ENCODE measurements around the gene TNFRSF6B.
"Not testable (repeated sequence)": the region's sequence is repeated elsewhere in the genome, so short reads cannot be mapped to it uniquely, and the experiment has no call there.

Gene TNFRSF6B

GRCh38 chr20:63664143-63664851 lies 32.2 kb upstream of the TNFRSF6B start:
- H3K9me3 ChIP-seq (ENCODE audit: insufficient read depth, low read depth, low read length), result no peaks in the 10 kb centered on the region
- no peak overlapping the region for H3K4me3 ChIP-seq (ENCODE audit: low read length)
- no peak overlapping the region; the same call in 1 of the 2 replicates for H3K27ac ChIP-seq (ENCODE audit: low read depth, low read length)
- H3K9ac ChIP-seq (ENCODE audit: low read depth, low read length), result no peak overlapping the region
- H3K36me3 ChIP-seq (ENCODE audit: insufficient read depth, low read length), result peaks cover 74% of the 10 kb centered on the region
- no peaks in the 10 kb centered on the region for H3K27me3 ChIP-seq (ENCODE audit: insufficient read depth, low read length)
- 92% methylated on average over 22 of the region's 22 CpGs for WGBS
- H3K4me1 ChIP-seq (ENCODE audit: insufficient read depth, low read length), result no peaks in the 10 kb centered on the region

DNA sequence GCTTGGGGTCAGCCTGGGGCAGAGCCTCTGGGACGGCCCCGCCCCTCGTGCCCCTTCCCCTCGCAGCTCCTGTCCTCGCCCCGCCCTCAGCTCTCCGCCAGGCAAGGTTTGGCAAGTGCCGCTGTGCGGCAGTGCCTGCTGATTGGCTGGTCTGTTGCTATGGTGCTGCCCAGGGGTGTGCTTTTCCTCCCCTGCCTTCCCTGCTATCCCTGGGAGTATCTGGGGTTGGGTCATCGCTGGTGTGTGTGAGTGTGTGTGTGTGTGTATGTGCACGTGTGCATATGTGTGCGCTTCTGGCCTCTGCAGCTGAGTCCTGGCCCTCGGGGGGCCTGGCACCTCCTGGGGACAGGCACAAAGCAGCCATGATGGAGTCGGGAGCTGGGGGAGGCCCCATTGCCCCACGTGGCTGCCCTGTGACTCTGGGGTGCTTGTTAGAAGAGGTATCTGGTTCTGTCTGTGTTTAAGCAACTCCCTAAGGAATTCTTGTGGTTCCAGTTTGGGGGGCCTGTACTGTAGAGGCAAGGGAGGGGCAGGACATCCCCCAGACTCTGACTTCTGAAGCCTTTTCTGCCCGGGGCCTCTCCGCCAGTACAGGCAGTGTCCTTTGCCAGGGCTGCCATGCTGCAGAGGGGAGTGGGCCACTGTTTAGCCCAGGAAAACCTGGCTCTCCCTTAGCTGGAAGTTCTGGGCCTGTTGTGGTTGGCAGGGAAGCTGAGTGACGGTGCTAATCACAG lies 31.4 kb upstream of the TNFRSF6B start:
- H3K9ac ChIP-seq (ENCODE audit: low read depth, low read length), result no peak overlapping the region

GRCh38 chr20:63665708-63666107 lies 30.7 kb upstream of the TNFRSF6B start:
- H3K27ac ChIP-seq (ENCODE audit: low read depth, low read length), result no peak overlapping the region
- H3K36me3 ChIP-seq (ENCODE audit: insufficient read depth, low read length), result peaks cover 67% of the 10 kb centered on the region
- H3K27me3 ChIP-seq (ENCODE audit: insufficient read depth, low read length), result no peaks in the 10 kb centered on the region
- no peaks in the 10 kb centered on the region for H3K4me1 ChIP-seq (ENCODE audit: insufficient read depth, low read length)
- H3K9ac ChIP-seq (ENCODE audit: low read depth, low read length), result no peak overlapping the region
- 96% methylated on average over 14 of the region's 14 CpGs for WGBS
- no peak overlapping the region for H3K4me3 ChIP-seq (ENCODE audit: low read length)
- H3K9me3 ChIP-seq (ENCODE audit: insufficient read depth, low read depth, low read length), result no peaks in the 10 kb centered on the region

More for the DNA sequence above, 31.4 kb upstream of the TNFRSF6B start:
- Histone ChIP-seq H3K4me3 (ENCODE audit: low read length) (no peak overlapping the region), H3K27ac (ENCODE audit: low read depth, low read length) (no peak overlapping the region; the same call in 1 of the 2 replicates), H3K4me1 (ENCODE audit: insufficient read depth, low read length) (no peaks in the 10 kb centered on the region), H3K36me3 (ENCODE audit: insufficient read depth, low read length) (peaks cover 72% of the 10 kb centered on the region), H3K9me3 (ENCODE audit: insufficient read depth, low read depth, low read length) (no peaks in the 10 kb centered on the region), H3K27me3 (ENCODE audit: insufficient read depth, low read length) (no peaks in the 10 kb centered on the region)
- 77% methylated on average over 18 of the region's 18 CpGs for WGBS

- 94% methylated on average over 16 of the region's 16 CpGs for WGBS
- H3K27me3 ChIP-seq (ENCODE audit: insufficient read depth, low read length), result no peaks in the 10 kb centered on the region
- H3K27ac ChIP-seq (ENCODE audit: low read depth, low read length), result no peak overlapping the region
- no peak overlapping the region for H3K4me3 ChIP-seq (ENCODE audit: low read length)
- no peaks in the 10 kb centered on the region for H3K9me3 ChIP-seq (ENCODE audit: insufficient read depth, low read depth, low read length)
- H3K36me3 ChIP-seq (ENCODE audit: insufficient read depth, low read length), result peaks cover 54% of the 10 kb centered on the region
- H3K4me1 ChIP-seq (ENCODE audit: insufficient read depth, low read length), result no peaks in the 10 kb centered on the region
- H3K9ac ChIP-seq (ENCODE audit: low read depth, low read length), result no peak overlapping the region
Measured at GRCh38 chr20:63667858-63668257, 28.6 kb upstream of the TNFRSF6B start.

- no peak overlapping the region for H3K4me3 ChIP-seq (ENCODE audit: low read length)
- H3K4me1 ChIP-seq (ENCODE audit: insufficient read depth, low read length), result no peaks in the 10 kb centered on the region
- H3K9me3 ChIP-seq (ENCODE audit: insufficient read depth, low read depth, low read length), result no peaks in the 10 kb centered on the region
- H3K9ac ChIP-seq (ENCODE audit: low read depth, low read length), result no peak overlapping the region
- no peaks in the 10 kb centered on the region for H3K27me3 ChIP-seq (ENCODE audit: insufficient read depth, low read length)
- H3K27ac ChIP-seq (ENCODE audit: low read depth, low read length), result no peak overlapping the region
- H3K36me3 ChIP-seq (ENCODE audit: insufficient read depth, low read length), result peaks cover 49% of the 10 kb centered on the region
- WGBS, result 94% methylated on average over 11 of the region's 11 CpGs
Measured at GRCh38 chr20:63668351-63668750, 28.1 kb upstream of the TNFRSF6B start.

GRCh38 chr20:63671695-63672094 lies 24.8 kb upstream of the TNFRSF6B start:
- not testable (repeated sequence) for H3K9me3 ChIP-seq (ENCODE audit: insufficient read depth, low read depth, low read length); H3K27me3 ChIP-seq (ENCODE audit: insufficient read depth, low read length); H3K9ac ChIP-seq (ENCODE audit: low read depth, low read length); H3K4me3 ChIP-seq (ENCODE audit: low read length); H3K27ac ChIP-seq (ENCODE audit: low read depth, low read length); H3K4me1 ChIP-seq (ENCODE audit: insufficient read depth, low read length)
- 94% methylated on average over 12 of the region's 12 CpGs for WGBS
- peaks cover 54% of the 10 kb centered on the region for H3K36me3 ChIP-seq (ENCODE audit: insufficient read depth, low read length)

GRCh38 chr20:63672666-63673065 lies 23.8 kb upstream of the TNFRSF6B start:
- H3K4me1 ChIP-seq (ENCODE audit: insufficient read depth, low read length), result no peaks in the 10 kb centered on the region
- peaks cover 51% of the 10 kb centered on the region for H3K36me3 ChIP-seq (ENCODE audit: insufficient read depth, low read length)
- H3K9me3 ChIP-seq (ENCODE audit: insufficient read depth, low read depth, low read length), result no peaks in the 10 kb centered on the region
- H3K27ac ChIP-seq (ENCODE audit: low read depth, low read length), result no peak overlapping the region
- no peak overlapping the region for H3K4me3 ChIP-seq (ENCODE audit: low read length)
- no peak overlapping the region for H3K9ac ChIP-seq (ENCODE audit: low read depth, low read length)
- H3K27me3 ChIP-seq (ENCODE audit: insufficient read depth, low read length), result no peaks in the 10 kb centered on the region
- WGBS, result 97% methylated on average over 10 of the region's 10 CpGs

- Histone ChIP-seq H3K27ac (ENCODE audit: low read depth, low read length) (no peak overlapping the region), H3K36me3 (ENCODE audit: insufficient read depth, low read length) (peaks cover 49% of the 10 kb centered on the region), H3K4me1 (ENCODE audit: insufficient read depth, low read length) (no peaks in the 10 kb centered on the region), H3K4me3 (ENCODE audit: low read length) (no peak overlapping the region), H3K9ac (ENCODE audit: low read depth, low read length) (no peak overlapping the region), H3K9me3 (ENCODE audit: insufficient read depth, low read depth, low read length) (no peaks in the 10 kb centered on the region), H3K27me3 (ENCODE audit: insufficient read depth, low read length) (no peaks in the 10 kb centered on the region)
- WGBS, result 96% methylated on average over 14 of the region's 14 CpGs
Measured at GRCh38 chr20:63673951-63674350, 22.5 kb upstream of the TNFRSF6B start.

- H3K27me3 ChIP-seq (ENCODE audit: insufficient read depth, low read length), result no peaks in the 10 kb centered on the region
- H3K4me3 ChIP-seq (ENCODE audit: low read length), result no peak overlapping the region
- no peak overlapping the region for H3K9ac ChIP-seq (ENCODE audit: low read depth, low read length)
- H3K4me1 ChIP-seq (ENCODE audit: insufficient read depth, low read length), result no peaks in the 10 kb centered on the region
- peaks cover 43% of the 10 kb centered on the region for H3K36me3 ChIP-seq (ENCODE audit: insufficient read depth, low read length)
- no peaks in the 10 kb centered on the region for H3K9me3 ChIP-seq (ENCODE audit: insufficient read depth, low read depth, low read length)
- no peak overlapping the region for H3K27ac ChIP-seq (ENCODE audit: low read depth, low read length)
- 96% methylated on average over 18 of the region's 20 CpGs for WGBS
Measured at GRCh38 chr20:63675681-63676368, 20.6 kb upstream of the TNFRSF6B start.

- H3K4me3 ChIP-seq (ENCODE audit: low read length), result no peak overlapping the region
- H3K36me3 ChIP-seq (ENCODE audit: insufficient read depth, low read length), result peaks cover 37% of the 10 kb centered on the region
- no peak overlapping the region for H3K27ac ChIP-seq (ENCODE audit: low read depth, low read length)
- H3K4me1 ChIP-seq (ENCODE audit: insufficient read depth, low read length), result no peaks in the 10 kb centered on the region
- H3K27me3 ChIP-seq (ENCODE audit: insufficient read depth, low read length), result no peaks in the 10 kb centered on the region
- H3K9me3 ChIP-seq (ENCODE audit: insufficient read depth, low read depth, low read length), result no peaks in the 10 kb centered on the region
- H3K9ac ChIP-seq (ENCODE audit: low read depth, low read length), result no peak overlapping the region
- 92% methylated on average over 13 of the region's 13 CpGs for WGBS
Measured at GRCh38 chr20:63678071-63678470, 18.4 kb upstream of the TNFRSF6B start.
